Stimulated activated naive CD4-positive, alpha-beta T cell (primary cell): ENCODE data around the gene BORCS6.
"Not testable (repeated sequence)": the region's sequence is repeated elsewhere in the genome, so short reads cannot be mapped to it uniquely, and the experiment has no call there.

ENCODE experiments used
- DNase-seq, 6 experiments: peaks; one replicate each; lab custom pipeline; 2025; lab: John Stamatoyannopoulos, UW

The BORCS6 gene

GRCh38 chr17:8173056-8173870 lies 16.7 kb downstream of the BORCS6 start:
- DNase-seq, result peak; percentile 38 to 99 (median 83)

GRCh38 chr17:8170186-8170585 lies 19.8 kb downstream of the BORCS6 start:
- DNase-seq, result not testable (repeated sequence)

- DNase-seq, result no peak
These were observed 22.5 kb downstream of the BORCS6 start for GRCh38 chr17:8167526-8167925.

GRCh38 chr17:8166731-8167130 lies 23.2 kb downstream of the BORCS6 start:
- no peak for DNase-seq

GRCh38 chr17:8164815-8165131 lies 25.2 kb downstream of the BORCS6 start:
- DNase-seq, result no peak

- peak; percentile 34 to 77 (median 65) for DNase-seq
These were observed 25.8 kb downstream of the BORCS6 start for GRCh38 chr17:8163978-8164814.

- peak in 3 of 6 experiments; percentile 26 to 54 (median 53) for DNase-seq
These were observed 26.7 kb downstream of the BORCS6 start for GRCh38 chr17:8162997-8163977.

- DNase-seq, result peak; percentile 73 to 89 (median 78)
These were observed 27.6 kb downstream of the BORCS6 start, which contains the start of gene VAMP2 for GRCh38 chr17:8162233-8162996. TSS of gene VAMP2 (minus strand) at chr17:8162948. CDS start at chr17:8162879, 69 bp downstream.

GRCh38 chr17:8161289-8162232 lies 28.4 kb downstream of the BORCS6 start:
- DNase-seq, result peak in 1 of 6 experiments; percentile 15

- no peak for DNase-seq
These were observed 29.2 kb downstream of the BORCS6 start for GRCh38 chr17:8160741-8161221.

GRCh38 chr17:8160224-8160577 lies 29.8 kb downstream of the BORCS6 start:
- DNase-seq, result no peak

- DNase-seq, result no peak
These were observed 30.3 kb downstream of the BORCS6 start for GRCh38 chr17:8159459-8160223.

- DNase-seq, result no peak
These were observed 31.0 kb downstream of the BORCS6 start for GRCh38 chr17:8159032-8159400.

GRCh38 chr17:8158267-8159031 lies 31.5 kb downstream of the BORCS6 start:
- peak; percentile 69 to 88 (median 80) for DNase-seq

- DNase-seq, result peak; percentile 99 to 100 (median 100)
These were observed 33.6 kb downstream of the BORCS6 start for GRCh38 chr17:8156246-8156992.

GRCh38 chr17:8155996-8156245 lies 34.1 kb downstream of the BORCS6 start:
- DNase-seq, result no peak

GRCh38 chr17:8155231-8155995 lies 34.6 kb downstream of the BORCS6 start:
- peak in 3 of 6 experiments; percentile 42 to 72 (median 67) for DNase-seq
